SU-DHL-6 (cell line): ENCODE measurements around the gene ZSWIM3.

Experiments
- H2AFZ ChIP-seq: fragments of 200-600 bp; sonication (generic); 2 replicates; pipeline ENCODE4 v1.6.1; 2014; ENCODE audit warnings: low read depth, mild to moderate bottlenecking, moderate library complexity, mixed read lengths, antibody characterized with exemption, low read length; ENCODE audit not compliant: severe bottlenecking
- H3F3A ChIP-seq: fragments of 200-600 bp; shearing (Covaris generic); 2 replicates; pipeline ENCODE4 v1.6.0; 2016; ENCODE audit warnings: antibody characterized with exemption, mild to moderate bottlenecking; ENCODE audit not compliant: insufficient read depth
- H3K27ac ChIP-seq: fragments of 200-600 bp; sonication (generic); 2 replicates; pipeline ENCODE4 v1.5.1; 2016; ENCODE audit warnings: low read depth, mild to moderate bottlenecking, low read length, moderate library complexity, mixed read lengths
- H3K27me3 ChIP-seq: fragments of 200-600 bp; sonication (generic), shearing (Covaris generic); 2 replicates; pipeline ENCODE4 v1.6.0; 2014; ENCODE audit warnings: mild to moderate bottlenecking, low read length
- H3K36me3 ChIP-seq: fragments of 200-600 bp; sonication (generic); 2 replicates; pipeline ENCODE4 v1.6.1; 2014; ENCODE audit warnings: mild to moderate bottlenecking, low read length, mixed read lengths
- H3K4me2 ChIP-seq: fragments of 300-600, 200-600 bp; shearing (Covaris generic), sonication (generic); 2 replicates; pipeline ENCODE4 v1.6.0; 2014; ENCODE audit warnings: low read length, low read depth, mild to moderate bottlenecking; ENCODE audit not compliant: poor library complexity, severe bottlenecking
- H3K4me3 ChIP-seq: fragments of 200-600 bp; sonication (generic); 2 replicates; pipeline ENCODE4 v1.5.1; 2014; ENCODE audit warnings: antibody characterized with exemption, low read length, mild to moderate bottlenecking, mixed read lengths; ENCODE audit not compliant: insufficient read depth, poor library complexity, severe bottlenecking
- H3K79me2 ChIP-seq: fragments of 200-600 bp; sonication (generic); 2 replicates; pipeline ENCODE4 v1.6.1; 2014; ENCODE audit warnings: mild to moderate bottlenecking, low read length, moderate library complexity; ENCODE audit not compliant: insufficient read depth
- H3K9ac ChIP-seq: fragments of 200-600 bp; sonication (generic); 2 replicates; pipeline ENCODE4 v1.7.0; 2014; ENCODE audit warnings: mild to moderate bottlenecking, low read length
- H3K9me2 ChIP-seq: fragments of 200-600 bp; sonication (generic); replicated peaks from 2 replicates; pipeline ENCODE4 v1.6.1; 2014; ENCODE audit warnings: low read length; ENCODE audit not compliant: insufficient read depth
- H3K9me3 ChIP-seq: fragments of 200-600 bp; sonication (generic); 2 replicates; pipeline ENCODE4 v1.6.1; 2014; ENCODE audit warnings: low read length, mixed read lengths; ENCODE audit not compliant: insufficient read depth
- H4K20me1 ChIP-seq: fragments of 200-600 bp; sonication (generic); 2 replicates; pipeline ENCODE4 v1.6.1; 2014; ENCODE audit warnings: low read depth, mild to moderate bottlenecking, antibody characterized with exemption, low read length, moderate library complexity, mixed read lengths
- EZH2phosphoT487 ChIP-seq: fragments of 200-600 bp; sonication (generic), shearing (Covaris generic); conservative IDR thresholded peaks from 2 replicates; pipeline ENCODE4 v1.6.1; 2018; ENCODE audit warnings: mild to moderate bottlenecking, antibody characterized with exemption, low read length, moderate library complexity, mixed read lengths
- TF ChIP-seq, protein P1 (sequence below): fragments of 200-600 bp; sonication (generic); IDR thresholded peaks from one replicate; pipeline ENCODE4 v1.5.1; 2017; ENCODE audit warnings: antibody characterized with exemption, mild to moderate bottlenecking, low read length, moderate library complexity; ENCODE audit not compliant: insufficient read depth, poor library complexity, severe bottlenecking

Gene ZSWIM3

DNA sequence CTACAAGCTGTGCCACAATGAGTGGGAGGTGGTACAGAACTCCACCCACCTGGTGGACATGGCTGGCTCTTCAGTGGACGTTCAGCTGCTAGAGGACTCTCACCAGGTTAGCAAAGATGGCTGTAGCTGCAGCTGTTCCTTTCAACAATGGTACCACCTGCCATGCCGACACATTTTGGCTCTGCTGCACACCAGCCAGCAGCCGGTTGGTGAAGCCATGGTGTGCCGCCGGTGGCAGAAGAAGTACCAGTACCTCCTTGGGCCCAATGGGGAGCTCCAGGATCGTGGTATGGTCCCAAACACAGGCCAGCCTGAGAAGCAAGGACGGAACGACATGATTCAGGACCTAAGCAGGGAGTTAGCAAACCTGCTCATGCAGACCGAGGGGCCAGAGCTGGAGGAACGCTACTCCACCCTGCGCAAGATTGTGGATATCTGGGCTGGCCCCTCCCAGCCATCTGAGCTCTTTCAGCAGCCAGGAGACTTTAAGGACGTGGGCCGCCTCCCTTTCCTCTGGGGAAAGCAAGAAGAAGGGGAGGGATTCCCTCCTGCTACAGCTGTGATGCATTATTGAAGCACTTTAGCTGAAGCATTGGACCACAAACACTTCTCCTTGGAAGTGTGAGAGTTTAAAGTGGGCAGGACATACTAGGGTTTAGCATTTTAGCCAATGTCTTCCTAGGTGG, 20.8 kb downstream of the ZSWIM3 start:
- H3K9me3 ChIP-seq = no peaks in the 10 kb centered on the region
- H3K36me3 ChIP-seq = no peaks in the 10 kb centered on the region
- no peak overlapping the region for H3K27ac ChIP-seq
- TF ChIP-seq EZH2phosphoT487 = no peak
- TF ChIP-seq, protein P1, sequence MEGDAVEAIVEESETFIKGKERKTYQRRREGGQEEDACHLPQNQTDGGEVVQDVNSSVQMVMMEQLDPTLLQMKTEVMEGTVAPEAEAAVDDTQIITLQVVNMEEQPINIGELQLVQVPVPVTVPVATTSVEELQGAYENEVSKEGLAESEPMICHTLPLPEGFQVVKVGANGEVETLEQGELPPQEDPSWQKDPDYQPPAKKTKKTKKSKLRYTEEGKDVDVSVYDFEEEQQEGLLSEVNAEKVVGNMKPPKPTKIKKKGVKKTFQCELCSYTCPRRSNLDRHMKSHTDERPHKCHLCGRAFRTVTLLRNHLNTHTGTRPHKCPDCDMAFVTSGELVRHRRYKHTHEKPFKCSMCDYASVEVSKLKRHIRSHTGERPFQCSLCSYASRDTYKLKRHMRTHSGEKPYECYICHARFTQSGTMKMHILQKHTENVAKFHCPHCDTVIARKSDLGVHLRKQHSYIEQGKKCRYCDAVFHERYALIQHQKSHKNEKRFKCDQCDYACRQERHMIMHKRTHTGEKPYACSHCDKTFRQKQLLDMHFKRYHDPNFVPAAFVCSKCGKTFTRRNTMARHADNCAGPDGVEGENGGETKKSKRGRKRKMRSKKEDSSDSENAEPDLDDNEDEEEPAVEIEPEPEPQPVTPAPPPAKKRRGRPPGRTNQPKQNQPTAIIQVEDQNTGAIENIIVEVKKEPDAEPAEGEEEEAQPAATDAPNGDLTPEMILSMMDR = no peak
- H3K9me2 ChIP-seq = no peaks in the 10 kb centered on the region
- H4K20me1 ChIP-seq = no peaks in the 10 kb centered on the region
- no peak overlapping the region for H3K4me2 ChIP-seq
- H2AFZ ChIP-seq = no peak overlapping the region
- H3F3A ChIP-seq = no peaks in the 10 kb centered on the region
- no peaks in the 10 kb centered on the region for H3K27me3 ChIP-seq
- no peak overlapping the region for H3K9ac ChIP-seq
- no peak overlapping the region for H3K4me3 ChIP-seq
- peaks cover 5% of the 10 kb centered on the region for H3K79me2 ChIP-seq

DNA sequence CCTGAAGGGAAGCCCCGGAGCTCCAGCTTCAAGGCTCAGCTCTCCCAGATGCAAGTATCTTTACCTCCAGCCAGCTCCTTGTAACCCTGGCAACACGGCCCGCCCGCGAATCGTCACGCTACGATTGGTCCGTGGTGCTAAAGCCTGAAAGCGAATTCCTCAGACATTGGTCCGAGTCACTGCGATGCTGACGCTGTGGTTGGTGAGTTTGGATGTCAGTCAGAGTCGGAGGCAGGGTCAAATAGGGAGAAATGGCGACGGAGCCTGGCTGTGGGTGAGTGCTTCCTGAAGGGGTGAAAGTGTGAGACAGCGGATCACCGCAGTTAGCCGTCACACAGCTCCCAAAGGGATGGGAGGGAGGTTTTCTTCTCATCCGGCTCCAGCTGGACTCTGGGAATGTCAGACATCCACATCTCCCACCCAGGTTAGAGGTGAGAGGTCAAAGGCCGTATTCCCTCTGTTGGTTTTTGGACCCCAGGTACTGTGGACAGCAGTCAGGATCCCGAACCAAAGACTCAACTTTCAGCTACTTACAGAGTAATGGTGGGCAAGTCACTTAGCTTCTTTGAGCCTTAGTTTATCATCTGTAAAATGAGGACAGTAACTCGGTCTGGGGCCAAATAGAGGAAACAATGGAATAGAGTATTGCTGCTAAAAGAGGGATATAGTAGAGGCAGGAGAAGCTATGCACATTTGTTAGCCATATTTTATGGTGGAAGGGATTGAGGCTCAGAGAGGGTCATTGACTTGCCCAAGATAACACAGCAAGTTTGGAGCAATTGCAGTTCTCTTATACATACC, 23.8 kb downstream of the ZSWIM3 start, which contains the start of gene ZSWIM1:
Gene ZSWIM1 (plus strand): TSS at position 240 of the 801 bp plus-strand sequence. CDS start 1,366 bp downstream, outside the sequence.
- Histone ChIP-seq H3K9me2 (no peaks in the 10 kb centered on the region), H3K36me3 (no peaks in the 10 kb centered on the region), H3K27me3 (no peaks in the 10 kb centered on the region), H3K4me3 (peak within 1 kb of the TSS; percentile 74), H4K20me1 (no peaks in the 10 kb centered on the region), H3K9me3 (no peaks in the 10 kb centered on the region), H3K79me2 (peaks cover 5% of the 10 kb centered on the region), H3K27ac (0 out of 2 replicates have a peak within 1 kb of the TSS, but pooled peaks have one; percentile 10), H3K9ac (peak within 1 kb of the TSS; percentile 78), H2AFZ (peak within 1 kb of the TSS; percentile 29), H3F3A (no peaks in the 10 kb centered on the region), H3K4me2 (peak within 1 kb of the TSS; percentile 97)
- TF ChIP-seq EZH2phosphoT487 = no peak
- TF ChIP-seq, protein P1 = no peak

DNA sequence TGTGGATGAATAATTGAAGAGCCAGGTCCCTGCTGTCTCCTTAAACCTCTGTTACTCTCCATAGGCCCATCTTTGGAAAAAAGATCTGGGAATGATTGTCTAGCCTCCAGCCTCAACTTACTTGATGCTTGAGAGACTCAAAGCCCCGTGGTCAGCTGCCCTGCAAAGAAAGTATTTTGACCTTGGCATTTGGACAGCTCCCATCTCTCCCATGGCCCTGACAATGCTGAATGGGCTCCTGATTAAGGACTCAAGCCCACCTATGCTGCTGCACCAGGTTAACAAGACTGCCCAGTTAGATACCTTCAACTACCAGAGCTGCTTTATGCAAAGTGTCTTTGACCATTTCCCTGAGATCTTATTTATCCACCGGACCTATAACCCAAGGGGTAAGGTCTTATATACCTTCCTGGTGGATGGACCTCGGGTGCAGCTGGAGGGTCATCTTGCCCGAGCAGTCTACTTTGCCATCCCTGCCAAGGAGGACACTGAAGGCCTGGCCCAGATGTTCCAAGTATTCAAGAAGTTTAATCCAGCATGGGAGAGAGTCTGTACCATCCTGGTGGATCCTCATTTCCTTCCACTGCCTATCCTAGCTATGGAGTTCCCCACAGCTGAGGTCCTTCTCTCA, 25.2 kb downstream of the ZSWIM3 start:
- H3K36me3 ChIP-seq = no peaks in the 10 kb centered on the region
- H3K9ac ChIP-seq = no peak overlapping the region
- no peaks in the 10 kb centered on the region for H3K9me2 ChIP-seq
- no peak overlapping the region for H3K4me3 ChIP-seq
- no peaks in the 10 kb centered on the region for H3K27me3 ChIP-seq
- no peaks in the 10 kb centered on the region for H3K9me3 ChIP-seq
- TF ChIP-seq, protein P1 = no peak
- TF ChIP-seq EZH2phosphoT487 = no peak
- no peaks in the 10 kb centered on the region for H3F3A ChIP-seq
- H2AFZ ChIP-seq = no peak overlapping the region
- no peak overlapping the region for H3K4me2 ChIP-seq
- H4K20me1 ChIP-seq = no peaks in the 10 kb centered on the region
- H3K27ac ChIP-seq = no peak overlapping the region
- H3K79me2 ChIP-seq = peaks cover 5% of the 10 kb centered on the region
